Measurements from ENCODE around the gene SPEN. TPM values are rescaled to one million over a fixed set of nuclear protein-coding genes. Genes with fewer than 3 reads are reported as not detected.

SPEN gene
- total RNA-seq, 1 donor from 2014 or later = 10.4 TPM

GRCh38 chr1:15935056-15935950, 87.8 kb downstream of the SPEN start:
- TF ChIP-seq, protein P1, sequence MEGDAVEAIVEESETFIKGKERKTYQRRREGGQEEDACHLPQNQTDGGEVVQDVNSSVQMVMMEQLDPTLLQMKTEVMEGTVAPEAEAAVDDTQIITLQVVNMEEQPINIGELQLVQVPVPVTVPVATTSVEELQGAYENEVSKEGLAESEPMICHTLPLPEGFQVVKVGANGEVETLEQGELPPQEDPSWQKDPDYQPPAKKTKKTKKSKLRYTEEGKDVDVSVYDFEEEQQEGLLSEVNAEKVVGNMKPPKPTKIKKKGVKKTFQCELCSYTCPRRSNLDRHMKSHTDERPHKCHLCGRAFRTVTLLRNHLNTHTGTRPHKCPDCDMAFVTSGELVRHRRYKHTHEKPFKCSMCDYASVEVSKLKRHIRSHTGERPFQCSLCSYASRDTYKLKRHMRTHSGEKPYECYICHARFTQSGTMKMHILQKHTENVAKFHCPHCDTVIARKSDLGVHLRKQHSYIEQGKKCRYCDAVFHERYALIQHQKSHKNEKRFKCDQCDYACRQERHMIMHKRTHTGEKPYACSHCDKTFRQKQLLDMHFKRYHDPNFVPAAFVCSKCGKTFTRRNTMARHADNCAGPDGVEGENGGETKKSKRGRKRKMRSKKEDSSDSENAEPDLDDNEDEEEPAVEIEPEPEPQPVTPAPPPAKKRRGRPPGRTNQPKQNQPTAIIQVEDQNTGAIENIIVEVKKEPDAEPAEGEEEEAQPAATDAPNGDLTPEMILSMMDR (conservative IDR thresholded peaks at IDR 0.05; ENCODE audit: low read depth, low read length) = no peak
- DNase-seq (ENCODE audit: low read depth) = no peak

DNA sequence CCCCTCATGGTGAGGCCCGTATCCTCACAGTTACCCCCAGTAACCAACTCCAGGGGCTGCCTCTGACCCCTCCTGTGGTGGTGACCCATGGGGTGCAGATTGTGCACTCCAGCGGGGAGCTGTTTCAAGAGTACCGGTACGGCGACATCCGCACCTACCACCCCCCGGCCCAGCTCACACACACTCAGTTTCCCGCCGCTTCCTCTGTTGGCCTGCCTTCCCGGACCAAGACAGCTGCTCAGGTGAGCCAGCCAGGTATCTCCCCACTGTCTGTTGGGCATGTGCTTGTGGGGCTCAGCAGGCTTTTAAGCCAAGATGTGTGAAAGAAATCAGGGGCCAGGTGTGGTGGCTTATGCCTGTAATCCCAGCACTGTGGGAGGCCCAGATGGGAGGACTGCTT, 88.5 kb downstream of the SPEN start:
- no peak overlapping the region for H3K4me3 ChIP-seq (ENCODE audit: low read depth, low read length)
- TF ChIP-seq, protein P1 (conservative IDR thresholded peaks at IDR 0.05; ENCODE audit: low read depth, low read length) = no peak
- no peak for DNase-seq (ENCODE audit: low read depth)

More at GRCh38 chr1:15935056-15935950, 87.8 kb downstream of the SPEN start:
- no peak overlapping the region for H3K4me3 ChIP-seq (ENCODE audit: low read depth, low read length)

DNA sequence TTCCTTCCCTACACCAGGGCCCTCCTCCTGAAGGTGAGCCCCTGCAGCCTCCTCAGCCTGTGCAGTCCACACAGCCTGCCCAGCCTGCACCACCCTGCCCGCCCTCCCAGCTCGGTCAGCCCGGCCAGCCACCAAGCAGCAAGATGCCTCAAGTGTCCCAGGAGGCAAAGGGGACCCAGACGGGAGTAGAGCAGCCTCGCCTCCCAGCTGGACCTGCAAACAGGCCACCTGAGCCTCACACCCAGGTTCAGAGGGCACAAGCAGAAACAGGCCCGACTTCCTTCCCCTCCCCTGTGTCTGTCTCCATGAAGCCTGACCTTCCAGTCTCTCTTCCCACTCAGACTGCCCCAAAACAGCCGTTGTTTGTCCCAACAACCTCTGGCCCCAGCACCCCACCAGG, 89.6 kb downstream of the SPEN start:
- DNase-seq (ENCODE audit: low read depth) = no peak
- no peak overlapping the region for H3K4me3 ChIP-seq (ENCODE audit: low read depth, low read length)
- TF ChIP-seq, protein P1 (conservative IDR thresholded peaks at IDR 0.05; ENCODE audit: low read depth, low read length) = no peak

DNA sequence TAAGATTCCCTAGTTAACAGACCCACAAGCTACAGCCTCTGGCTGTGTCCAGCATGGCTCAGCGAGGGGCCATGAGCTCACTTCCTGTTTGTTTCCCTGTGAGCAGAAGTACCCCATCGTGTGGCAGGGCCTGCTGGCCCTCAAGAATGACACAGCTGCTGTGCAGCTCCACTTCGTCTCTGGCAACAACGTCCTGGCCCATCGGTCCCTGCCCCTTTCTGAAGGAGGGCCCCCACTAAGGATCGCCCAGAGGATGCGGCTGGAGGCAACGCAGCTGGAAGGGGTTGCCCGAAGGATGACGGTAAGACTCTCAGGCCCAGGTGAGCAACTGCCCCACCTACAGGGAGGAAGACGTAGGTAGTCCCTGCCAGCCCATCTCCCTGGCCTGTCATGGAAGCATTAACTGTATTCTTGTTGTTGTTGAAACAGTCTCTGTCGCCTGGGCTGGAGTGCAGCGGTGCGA, 90.2 kb downstream of the SPEN start:
- DNase-seq (ENCODE audit: low read depth) = no peak
- TF ChIP-seq, protein P1 (conservative IDR thresholded peaks at IDR 0.05; ENCODE audit: low read depth, low read length) = no peak
- no peak overlapping the region for H3K4me3 ChIP-seq (ENCODE audit: low read depth, low read length)

GRCh38 chr1:15938628-15939161, 91.2 kb downstream of the SPEN start:
- no peak overlapping the region for H3K4me3 ChIP-seq (ENCODE audit: low read depth, low read length)
- TF ChIP-seq, protein P1 (conservative IDR thresholded peaks at IDR 0.05; ENCODE audit: low read depth, low read length) = no peak
- no peak for DNase-seq (ENCODE audit: low read depth)

GRCh38 chr1:15939181-15940109, 91.9 kb downstream of the SPEN start:
- TF ChIP-seq, protein P1 (conservative IDR thresholded peaks at IDR 0.05; ENCODE audit: low read depth, low read length) = no peak
- H3K4me3 ChIP-seq (ENCODE audit: low read depth, low read length) = no peak overlapping the region
- no peak for DNase-seq (ENCODE audit: low read depth)

All from epithelial cell of proximal tubule (primary cell).